Stomach smooth muscle (tissue), 2 donors: ENCODE measurements around the gene FLVCR2.

ENCODE experiments used
- H3K27ac ChIP-seq: one replicate; pipeline ENCODE4 v1.7.0; 2013; ENCODE audit warnings: mild to moderate bottlenecking, low read length, inconsistent platforms
- H3K27me3 ChIP-seq, 2 donors: one replicate each; pipeline ENCODE4 v1.7.0; 2013; ENCODE audit warnings: low read length in 2 of 2; ENCODE audit not compliant: insufficient read depth in 2 of 2, control insufficient read depth in 1 of 2
- H3K36me3 ChIP-seq, 2 donors: one replicate each; pipeline ENCODE4 v1.7.0; 2013; ENCODE audit warnings: low read length in 2 of 2; ENCODE audit not compliant: control insufficient read depth in 2 of 2, insufficient read depth in 2 of 2
- H3K4me1 ChIP-seq: one replicate; pipeline ENCODE4 v1.7.0; 2013; ENCODE audit warnings: low read length; ENCODE audit not compliant: control insufficient read depth, insufficient read depth
- H3K4me3 ChIP-seq, 2 donors: one replicate each; pipeline ENCODE4 v1.7.0; 2013; ENCODE audit warnings: low read length in 2 of 2
- H3K9ac ChIP-seq, 2 donors: one replicate each; pipeline ENCODE4 v1.7.0; 2013; ENCODE audit warnings: low read length in 2 of 2, mild to moderate bottlenecking in 1 of 2
- H3K9me3 ChIP-seq, 2 donors: one replicate each; pipeline ENCODE4 v1.7.0; 2013; ENCODE audit warnings: low read length in 2 of 2; ENCODE audit not compliant: control insufficient read depth in 2 of 2
- donor health status: healthy.
- donor health status: Pancreatic carcinoma.

Gene FLVCR2

GRCh38 chr14:75542588-75543091, 35.8 kb upstream of the FLVCR2 start:
- Histone ChIP-seq H3K9me3 (no peaks in the 10 kb centered on the region), H3K36me3 (no peaks in the 10 kb centered on the region), H3K27ac (no peak overlapping the region), H3K4me1 (peaks cover 2% of the 10 kb centered on the region), H3K4me3 (no peak overlapping the region), H3K9ac (no peak overlapping the region), H3K27me3 (no peaks in the 10 kb centered on the region)

GRCh38 chr14:75543253-75543652, 35.2 kb upstream of the FLVCR2 start:
- no peak overlapping the region for H3K9ac ChIP-seq

GRCh38 chr14:75543786-75544185, 34.6 kb upstream of the FLVCR2 start:
- no peak overlapping the region for H3K27ac ChIP-seq

More at GRCh38 chr14:75543253-75543652, 35.2 kb upstream of the FLVCR2 start:
- H3K9me3 ChIP-seq = no peaks in the 10 kb centered on the region
- H3K36me3 ChIP-seq = no peaks in the 10 kb centered on the region
- peaks cover 2% of the 10 kb centered on the region for H3K4me1 ChIP-seq
- H3K27ac ChIP-seq = no peak overlapping the region
- no peak overlapping the region for H3K4me3 ChIP-seq
- H3K27me3 ChIP-seq = no peaks in the 10 kb centered on the region

GRCh38 chr14:75545907-75546306, 32.5 kb upstream of the FLVCR2 start:
- no peaks in the 10 kb centered on the region for H3K36me3 ChIP-seq
- H3K9ac ChIP-seq = no peak overlapping the region

More at GRCh38 chr14:75543786-75544185, 34.6 kb upstream of the FLVCR2 start:
- H3K36me3 ChIP-seq = no peaks in the 10 kb centered on the region
- H3K9me3 ChIP-seq = no peaks in the 10 kb centered on the region
- no peak overlapping the region for H3K9ac ChIP-seq
- no peak overlapping the region for H3K4me3 ChIP-seq
- no peaks in the 10 kb centered on the region for H3K27me3 ChIP-seq
- H3K4me1 ChIP-seq = peaks cover 2% of the 10 kb centered on the region

GRCh38 chr14:75547552-75548250, 30.7 kb upstream of the FLVCR2 start:
- Histone ChIP-seq H3K9ac (no peak overlapping the region), H3K36me3 (no peaks in the 10 kb centered on the region), H3K9me3 (no peaks in the 10 kb centered on the region), H3K4me1 (peaks cover 5% of the 10 kb centered on the region), H3K4me3 (no peak overlapping the region), H3K27me3 (peaks cover 0 to 2% of the 10 kb centered on the region in 2 donors), H3K27ac (no peak overlapping the region)

More at GRCh38 chr14:75545907-75546306, 32.5 kb upstream of the FLVCR2 start:
- Histone ChIP-seq H3K4me3 (no peak overlapping the region), H3K27me3 (no peaks in the 10 kb centered on the region), H3K9me3 (no peaks in the 10 kb centered on the region), H3K4me1 (peaks cover 2% of the 10 kb centered on the region), H3K27ac (no peak overlapping the region)

- Histone ChIP-seq H3K4me3 (no peak overlapping the region), H3K9me3 (no peaks in the 10 kb centered on the region), H3K4me1 (peaks cover 2% of the 10 kb centered on the region), H3K27me3 (peaks cover 0 to 2% of the 10 kb centered on the region in 2 donors), H3K36me3 (no peaks in the 10 kb centered on the region), H3K27ac (no peak overlapping the region), H3K9ac (no peak overlapping the region)
These were observed 29.9 kb upstream of the FLVCR2 start for GRCh38 chr14:75548544-75548943.

- Histone ChIP-seq H3K36me3 (no peaks in the 10 kb centered on the region), H3K9me3 (no peaks in the 10 kb centered on the region), H3K9ac (no peak overlapping the region), H3K27me3 (peaks cover 0 to 2% of the 10 kb centered on the region in 2 donors), H3K4me3 (no peak overlapping the region), H3K27ac (no peak overlapping the region), H3K4me1 (peaks cover 2% of the 10 kb centered on the region)
These were observed 29.3 kb upstream of the FLVCR2 start for GRCh38 chr14:75549169-75549568.

- no peak overlapping the region for H3K4me3 ChIP-seq
- no peak overlapping the region for H3K9ac ChIP-seq
- no peaks in the 10 kb centered on the region for H3K36me3 ChIP-seq
- H3K27me3 ChIP-seq = peaks cover 0 to 2% of the 10 kb centered on the region in 2 donors
- H3K4me1 ChIP-seq = peaks cover 2% of the 10 kb centered on the region
- H3K9me3 ChIP-seq = no peaks in the 10 kb centered on the region
- H3K27ac ChIP-seq = no peak overlapping the region
These were observed 27.4 kb upstream of the FLVCR2 start for GRCh38 chr14:75551021-75551420.

GRCh38 chr14:75553157-75553556, 25.3 kb upstream of the FLVCR2 start:
- H3K9me3 ChIP-seq = peaks cover 0 to 2% of the 10 kb centered on the region in 2 donors
- no peak overlapping the region for H3K9ac ChIP-seq
- no peak overlapping the region for H3K4me3 ChIP-seq
- H3K4me1 ChIP-seq = peaks cover 2% of the 10 kb centered on the region
- H3K27ac ChIP-seq = no peak overlapping the region
- no peaks in the 10 kb centered on the region for H3K36me3 ChIP-seq
- peaks cover 0 to 2% of the 10 kb centered on the region in 2 donors for H3K27me3 ChIP-seq

GRCh38 chr14:75553761-75554364, 24.6 kb upstream of the FLVCR2 start:
- Histone ChIP-seq H3K27me3 (peaks cover 0 to 2% of the 10 kb centered on the region in 2 donors), H3K4me1 (peaks cover 2% of the 10 kb centered on the region), H3K27ac (no peak overlapping the region), H3K4me3 (no peak overlapping the region), H3K9ac (no peak overlapping the region), H3K36me3 (no peaks in the 10 kb centered on the region), H3K9me3 (peaks cover 0 to 2% of the 10 kb centered on the region in 2 donors)

GRCh38 chr14:75554482-75554881, 23.9 kb upstream of the FLVCR2 start:
- no peak overlapping the region for H3K9ac ChIP-seq
- peaks cover 0 to 2% of the 10 kb centered on the region in 2 donors for H3K27me3 ChIP-seq
- H3K4me3 ChIP-seq = no peak overlapping the region
- H3K9me3 ChIP-seq = peaks cover 0 to 2% of the 10 kb centered on the region in 2 donors
- no peak overlapping the region for H3K27ac ChIP-seq
- H3K36me3 ChIP-seq = no peaks in the 10 kb centered on the region
- H3K4me1 ChIP-seq = peaks cover 2% of the 10 kb centered on the region
